Measurements from ENCODE around the gene MBL2. TPM values are rescaled to one million over a fixed set of nuclear protein-coding genes. Genes with fewer than 3 reads are reported as not detected.

The MBL2 gene
- polyA plus RNA-seq, 1 donor: 0.09 TPM

DNA sequence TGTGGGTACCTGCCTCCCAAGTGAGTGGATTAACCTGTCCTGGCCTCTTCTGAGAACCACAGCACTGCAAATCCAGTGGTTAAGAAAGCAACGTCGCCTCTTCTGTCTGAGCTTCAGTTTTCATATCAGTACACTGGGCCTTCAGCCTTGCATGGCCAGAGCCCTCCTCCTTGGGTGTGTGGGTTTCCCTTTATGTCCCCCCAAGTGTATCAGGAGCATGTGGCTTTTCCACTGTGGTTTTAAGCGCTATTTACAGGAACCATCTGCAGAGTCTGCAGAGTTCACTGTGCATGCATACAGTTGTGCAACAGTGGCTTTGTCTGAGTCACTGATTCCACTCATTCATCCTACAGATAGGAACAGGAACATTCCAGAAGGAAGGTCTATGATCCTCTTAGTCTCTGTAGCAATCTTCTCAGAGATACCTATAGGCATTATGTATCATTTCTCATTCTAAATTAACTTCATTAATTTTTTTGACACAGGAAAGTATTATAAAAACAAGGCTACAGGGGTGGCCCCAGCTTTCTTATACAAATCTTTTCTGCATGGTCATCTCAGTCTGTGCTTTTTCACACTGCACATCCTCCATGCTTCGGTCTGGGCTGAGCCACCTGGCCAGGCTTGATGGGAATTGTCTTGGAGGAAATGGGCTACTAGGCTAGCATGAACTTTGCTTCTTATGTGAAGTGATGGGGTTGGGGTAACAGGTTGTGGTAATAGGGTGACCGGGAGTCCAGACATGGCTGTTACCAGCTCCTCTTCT is 17.1 kb downstream of the MBL2 start:
- Histone ChIP-seq H3K27ac (ENCODE audit: low read length) (peak overlapping the region; percentile 15), H3K27me3 (ENCODE audit: control insufficient read depth, insufficient read depth, low read length) (no peaks in the 10 kb centered on the region), H3K4me3 (ENCODE audit: low read length) (no peak overlapping the region), H3K4me1 (ENCODE audit: control insufficient read depth, insufficient read depth, low read length) (peaks cover 3% of the 10 kb centered on the region), H3K9me3 (ENCODE audit: control insufficient read depth, low read depth, low read length) (no peaks in the 10 kb centered on the region), H3K36me3 (ENCODE audit: control insufficient read depth, insufficient read depth, low read length) (no peaks in the 10 kb centered on the region)
- no CpG with 5 or more reads among the region's 5 CpGs for WGBS (ENCODE audit: insufficient coverage, low lambda C conversion rate)
- DNase-seq: peak; percentile 58 to 70

DNA sequence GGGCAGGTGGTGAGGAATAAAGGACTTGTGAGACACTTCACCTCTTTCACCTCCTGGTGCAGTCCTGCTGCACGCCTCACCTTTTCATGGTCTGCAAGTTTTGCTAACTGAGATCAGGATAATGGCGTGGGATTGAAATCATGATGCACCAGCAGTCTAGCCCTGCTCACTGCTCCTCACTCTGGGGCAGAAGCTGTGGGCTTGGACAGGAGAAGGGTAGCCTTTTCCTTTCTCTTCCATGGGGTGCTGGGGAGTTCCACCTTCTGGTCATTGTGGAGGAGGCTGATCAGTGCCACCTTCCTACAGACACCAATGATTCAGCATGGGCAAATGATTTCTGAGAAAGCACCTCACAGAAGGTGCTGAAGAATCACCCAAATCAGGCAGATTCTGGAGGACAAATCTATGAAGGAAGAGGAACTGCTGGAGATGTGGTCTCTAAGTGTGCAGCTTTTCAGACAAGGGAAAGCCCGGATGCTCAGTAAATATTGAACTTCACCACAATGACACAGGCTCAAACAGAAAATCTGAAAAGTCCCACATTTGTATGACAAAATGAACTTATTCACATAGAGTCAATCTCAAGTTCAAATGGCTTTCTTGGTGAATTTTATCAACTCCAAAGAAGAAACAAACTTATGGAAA is 19.7 kb downstream of the MBL2 start:
- no CpG with 5 or more reads among the region's 3 CpGs for WGBS (ENCODE audit: insufficient coverage, low lambda C conversion rate)
- Histone ChIP-seq H3K27me3 (ENCODE audit: control insufficient read depth, insufficient read depth, low read length) (no peaks in the 10 kb centered on the region), H3K4me3 (ENCODE audit: low read length) (no peak overlapping the region), H3K9me3 (ENCODE audit: control insufficient read depth, low read depth, low read length) (no peaks in the 10 kb centered on the region), H3K36me3 (ENCODE audit: control insufficient read depth, insufficient read depth, low read length) (no peaks in the 10 kb centered on the region), H3K27ac (ENCODE audit: low read length) (no peak overlapping the region), H3K4me1 (ENCODE audit: control insufficient read depth, insufficient read depth, low read length) (peaks cover 3% of the 10 kb centered on the region)
- DNase-seq: no peak

DNA sequence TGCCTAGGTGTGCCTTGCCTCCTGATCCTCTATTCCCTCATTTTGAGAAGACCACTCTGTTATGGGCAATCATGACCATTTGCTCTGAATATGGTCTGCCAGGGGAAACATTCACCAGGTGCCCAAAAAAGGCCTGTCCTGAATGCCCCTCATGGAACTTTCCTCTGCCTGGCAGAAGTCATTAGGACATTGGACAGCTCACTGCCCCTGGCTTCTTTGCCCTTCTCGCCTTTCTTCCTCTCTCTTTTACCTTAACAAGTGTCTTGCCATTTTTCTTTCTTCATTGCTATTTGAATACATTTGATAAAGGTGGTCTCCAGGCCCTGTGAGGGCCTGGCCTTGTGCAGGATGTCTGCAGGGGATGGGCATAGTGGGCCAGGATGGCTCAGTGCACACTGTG is 20.3 kb downstream of the MBL2 start:
- no peaks in the 10 kb centered on the region for H3K27me3 ChIP-seq (ENCODE audit: control insufficient read depth, insufficient read depth, low read length)
- no peaks in the 10 kb centered on the region for H3K36me3 ChIP-seq (ENCODE audit: control insufficient read depth, insufficient read depth, low read length)
- no peak for DNase-seq
- peaks cover 3% of the 10 kb centered on the region for H3K4me1 ChIP-seq (ENCODE audit: control insufficient read depth, insufficient read depth, low read length)
- no peak overlapping the region for H3K27ac ChIP-seq (ENCODE audit: low read length)
- WGBS (ENCODE audit: insufficient coverage, low lambda C conversion rate): 100% methylated on average over 1 of the region's 1 CpG
- H3K9me3 ChIP-seq (ENCODE audit: control insufficient read depth, low read depth, low read length): no peaks in the 10 kb centered on the region
- H3K4me3 ChIP-seq (ENCODE audit: low read length): no peak overlapping the region

DNA sequence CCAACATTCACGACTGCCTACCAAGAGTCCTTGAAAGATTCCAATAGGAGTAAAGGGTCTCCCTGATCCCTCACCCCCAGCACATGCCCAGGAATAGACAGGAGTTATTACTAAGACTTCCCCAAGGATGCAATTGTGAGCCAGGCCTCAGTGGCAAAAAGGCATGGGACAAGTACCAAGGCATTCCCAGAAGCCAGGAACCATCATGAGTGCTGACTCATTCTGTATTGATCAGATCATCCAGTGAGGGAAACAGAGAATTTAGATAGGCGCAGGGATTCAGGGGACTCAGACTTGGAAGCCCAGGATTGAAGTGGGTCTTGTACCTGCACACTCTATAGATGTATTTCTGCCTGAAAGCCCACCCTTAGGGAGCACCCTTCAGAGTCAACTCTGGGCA is 21.2 kb downstream of the MBL2 start:
- no peaks in the 10 kb centered on the region for H3K9me3 ChIP-seq (ENCODE audit: control insufficient read depth, low read depth, low read length)
- no peaks in the 10 kb centered on the region for H3K36me3 ChIP-seq (ENCODE audit: control insufficient read depth, insufficient read depth, low read length)
- WGBS (ENCODE audit: insufficient coverage, low lambda C conversion rate): no CpG with 5 or more reads among the region's 2 CpGs
- no peak for DNase-seq
- H3K4me3 ChIP-seq (ENCODE audit: low read length): no peak overlapping the region
- H3K27me3 ChIP-seq (ENCODE audit: control insufficient read depth, insufficient read depth, low read length): no peaks in the 10 kb centered on the region
- H3K4me1 ChIP-seq (ENCODE audit: control insufficient read depth, insufficient read depth, low read length): peaks cover 3% of the 10 kb centered on the region
- H3K27ac ChIP-seq (ENCODE audit: low read length): no peak overlapping the region

DNA sequence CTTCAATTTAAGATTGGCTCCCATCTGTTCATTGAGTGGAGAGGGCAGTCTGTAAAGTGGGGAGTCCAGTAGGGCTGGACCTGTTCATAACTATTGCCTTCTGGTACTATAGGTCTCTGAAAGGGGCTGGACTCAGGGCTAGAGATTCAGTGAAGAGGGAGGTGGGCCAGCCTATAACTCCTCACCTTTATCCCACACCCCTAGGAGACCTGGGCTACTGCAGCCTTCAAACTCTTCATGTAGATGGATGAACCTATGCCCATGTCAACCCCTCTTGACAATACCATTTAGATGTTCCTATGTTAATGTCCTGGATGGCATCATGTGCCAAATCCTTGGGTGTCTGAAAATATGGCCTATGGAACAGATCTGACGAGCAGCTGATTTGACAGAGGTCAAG is 22.0 kb downstream of the MBL2 start:
- no CpG with 5 or more reads among the region's 1 CpG for WGBS (ENCODE audit: insufficient coverage, low lambda C conversion rate)

DNA sequence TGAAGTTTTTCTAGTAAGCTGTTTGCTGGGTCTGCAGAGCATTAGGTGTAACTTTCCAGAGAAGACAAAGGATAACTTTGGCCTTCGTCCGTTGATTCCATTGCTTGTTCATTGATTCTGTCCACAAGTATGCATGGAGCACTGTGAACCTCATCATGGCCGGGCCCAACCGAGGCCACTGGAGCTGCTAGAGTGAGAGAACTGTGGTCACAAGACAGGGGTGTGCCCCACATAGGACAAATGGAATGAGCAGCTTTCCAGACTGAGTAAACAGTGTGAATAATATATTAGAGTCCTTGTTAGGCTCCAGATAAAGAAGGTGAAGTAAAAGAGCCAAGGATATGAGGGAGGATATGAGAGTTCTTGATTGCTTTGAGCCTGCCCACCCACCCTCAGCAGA is 24.9 kb downstream of the MBL2 start:
- peak in 1 of 2 donors; percentile 15 for DNase-seq
- no peaks in the 10 kb centered on the region for H3K36me3 ChIP-seq (ENCODE audit: control insufficient read depth, insufficient read depth, low read length)
- no peak overlapping the region for H3K4me3 ChIP-seq (ENCODE audit: low read length)
- H3K27ac ChIP-seq (ENCODE audit: low read length): no peak overlapping the region
- H3K27me3 ChIP-seq (ENCODE audit: control insufficient read depth, insufficient read depth, low read length): no peaks in the 10 kb centered on the region
- H3K9me3 ChIP-seq (ENCODE audit: control insufficient read depth, low read depth, low read length): no peaks in the 10 kb centered on the region
- H3K4me1 ChIP-seq (ENCODE audit: control insufficient read depth, insufficient read depth, low read length): no peaks in the 10 kb centered on the region
- WGBS (ENCODE audit: insufficient coverage, low lambda C conversion rate): no CpG with 5 or more reads among the region's 4 CpGs

More for the DNA sequence above, 22.0 kb downstream of the MBL2 start:
- H3K4me3 ChIP-seq (ENCODE audit: low read length): no peak overlapping the region
- no peaks in the 10 kb centered on the region for H3K27me3 ChIP-seq (ENCODE audit: control insufficient read depth, insufficient read depth, low read length)
- no peak for DNase-seq
- H3K27ac ChIP-seq (ENCODE audit: low read length): no peak overlapping the region
- no peaks in the 10 kb centered on the region for H3K4me1 ChIP-seq (ENCODE audit: control insufficient read depth, insufficient read depth, low read length)
- H3K9me3 ChIP-seq (ENCODE audit: control insufficient read depth, low read depth, low read length): no peaks in the 10 kb centered on the region
- no peaks in the 10 kb centered on the region for H3K36me3 ChIP-seq (ENCODE audit: control insufficient read depth, insufficient read depth, low read length)

DNA sequence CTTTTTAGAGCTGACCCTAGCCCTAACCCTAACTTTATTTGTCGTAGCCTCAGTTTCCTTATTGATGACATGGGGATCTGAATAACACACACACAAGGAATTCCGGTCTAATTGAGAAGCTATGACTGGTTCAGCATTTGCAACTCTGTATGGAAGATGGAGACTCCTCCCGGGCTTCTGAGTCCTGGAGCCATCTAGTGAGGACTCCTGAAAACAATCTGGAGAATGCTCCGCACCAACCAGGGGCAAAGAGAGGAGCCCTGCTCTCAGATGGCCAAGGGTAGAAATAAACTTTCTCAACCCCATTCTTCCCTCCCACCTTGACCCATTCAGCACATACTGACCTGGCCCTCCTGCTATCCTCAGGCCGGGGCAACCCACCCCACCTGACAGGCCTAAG is 26.4 kb downstream of the MBL2 start:
- no peaks in the 10 kb centered on the region for H3K36me3 ChIP-seq (ENCODE audit: control insufficient read depth, insufficient read depth, low read length)
- H3K27ac ChIP-seq (ENCODE audit: low read length): no peak overlapping the region
- no peak overlapping the region for H3K4me3 ChIP-seq (ENCODE audit: low read length)
- H3K4me1 ChIP-seq (ENCODE audit: control insufficient read depth, insufficient read depth, low read length): no peaks in the 10 kb centered on the region
- H3K27me3 ChIP-seq (ENCODE audit: control insufficient read depth, insufficient read depth, low read length): no peaks in the 10 kb centered on the region
- no peak for DNase-seq
- 20% methylated on average over 1 of the region's 5 CpGs for WGBS (ENCODE audit: insufficient coverage, low lambda C conversion rate)
- no peaks in the 10 kb centered on the region for H3K9me3 ChIP-seq (ENCODE audit: control insufficient read depth, low read depth, low read length)

DNA sequence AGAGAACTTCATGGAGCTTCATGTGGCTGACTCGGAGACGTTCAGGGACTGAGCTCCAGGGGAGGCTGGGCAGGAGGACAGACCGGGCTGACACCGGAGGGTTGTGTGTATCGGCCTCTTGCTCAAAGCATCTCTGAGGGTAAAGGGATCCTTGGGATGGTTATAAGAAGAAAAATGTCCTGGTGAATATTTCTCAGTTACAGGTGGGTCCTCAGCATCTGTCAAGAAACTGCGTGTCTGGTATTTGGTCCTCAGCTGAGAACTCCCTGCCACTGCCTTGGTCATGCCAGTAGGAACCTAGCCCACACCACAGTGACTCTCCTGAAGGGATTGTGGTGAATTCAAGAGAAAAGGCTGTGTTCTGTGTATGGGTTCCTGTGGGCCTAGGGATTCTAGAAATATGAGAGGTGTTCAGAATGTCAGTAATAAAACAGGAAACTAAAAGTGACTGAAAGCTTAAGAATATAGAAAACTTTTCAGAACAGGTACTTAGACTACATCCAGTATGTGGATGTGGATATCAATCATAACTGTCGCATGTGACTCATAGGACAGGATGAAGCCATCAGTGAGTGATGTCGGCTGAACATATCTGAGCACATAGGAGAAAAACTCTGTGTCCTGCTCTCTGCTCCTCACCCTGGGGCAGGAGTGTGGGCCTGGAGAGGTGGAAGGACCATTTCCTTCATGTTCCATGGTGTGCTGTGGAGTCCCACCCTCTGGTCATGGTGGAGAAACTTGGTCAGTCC is 28.4 kb downstream of the MBL2 start:
- no peaks in the 10 kb centered on the region for H3K4me1 ChIP-seq (ENCODE audit: control insufficient read depth, insufficient read depth, low read length)
- no peak for DNase-seq
- no CpG with 5 or more reads among the region's 8 CpGs for WGBS (ENCODE audit: insufficient coverage, low lambda C conversion rate)
- H3K9me3 ChIP-seq (ENCODE audit: control insufficient read depth, low read depth, low read length): no peaks in the 10 kb centered on the region
- no peaks in the 10 kb centered on the region for H3K27me3 ChIP-seq (ENCODE audit: control insufficient read depth, insufficient read depth, low read length)
- H3K27ac ChIP-seq (ENCODE audit: low read length): no peak overlapping the region
- H3K36me3 ChIP-seq (ENCODE audit: control insufficient read depth, insufficient read depth, low read length): no peaks in the 10 kb centered on the region
- no peak overlapping the region for H3K4me3 ChIP-seq (ENCODE audit: low read length)

DNA sequence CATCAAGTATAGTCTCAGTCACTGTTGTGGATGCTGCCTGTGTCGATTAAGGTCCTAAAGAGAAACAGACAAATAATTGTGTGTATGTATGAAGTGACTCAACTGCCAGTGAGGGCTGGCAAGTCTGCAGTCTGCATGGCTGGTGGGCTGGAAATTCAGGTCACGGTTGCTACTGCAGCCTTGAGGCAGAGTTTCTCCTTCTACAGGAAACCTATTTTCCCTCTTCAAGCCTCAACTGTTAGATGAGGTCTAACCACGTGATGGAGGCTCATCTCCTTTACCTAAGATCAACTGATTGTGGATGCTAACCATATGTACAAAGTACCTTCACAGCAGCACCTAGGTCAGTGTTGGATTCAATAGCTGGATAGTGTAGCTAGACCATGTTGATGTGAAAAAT is 29.9 kb downstream of the MBL2 start:
- Histone ChIP-seq H3K4me3 (ENCODE audit: low read length) (no peak overlapping the region), H3K9me3 (ENCODE audit: control insufficient read depth, low read depth, low read length) (no peaks in the 10 kb centered on the region), H3K36me3 (ENCODE audit: control insufficient read depth, insufficient read depth, low read length) (no peaks in the 10 kb centered on the region), H3K4me1 (ENCODE audit: control insufficient read depth, insufficient read depth, low read length) (no peaks in the 10 kb centered on the region), H3K27ac (ENCODE audit: low read length) (no peak overlapping the region), H3K27me3 (ENCODE audit: control insufficient read depth, insufficient read depth, low read length) (no peaks in the 10 kb centered on the region)
- no CpG with 5 or more reads among the region's 3 CpGs for WGBS (ENCODE audit: insufficient coverage, low lambda C conversion rate)
- DNase-seq: no peak

DNA sequence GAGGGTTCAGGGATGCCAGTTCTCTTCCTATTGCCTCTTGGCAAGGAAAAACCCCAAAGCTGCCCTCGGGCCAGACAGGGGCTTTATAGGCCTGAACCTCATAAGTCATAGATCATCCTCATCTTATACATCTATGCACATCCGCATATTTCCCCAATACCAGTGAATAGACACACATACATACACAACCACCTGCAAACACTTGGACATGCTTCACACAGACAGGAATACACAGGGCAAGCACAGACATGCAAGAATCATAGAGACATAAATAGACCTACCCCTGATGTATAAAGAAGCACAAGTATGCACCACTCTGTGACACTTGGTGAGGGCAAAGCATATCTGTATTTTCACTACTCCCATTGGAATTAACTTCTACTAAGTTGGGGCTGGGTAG is 30.7 kb downstream of the MBL2 start:
- Histone ChIP-seq H3K36me3 (ENCODE audit: control insufficient read depth, insufficient read depth, low read length) (no peaks in the 10 kb centered on the region), H3K4me3 (ENCODE audit: low read length) (no peak overlapping the region), H3K27me3 (ENCODE audit: control insufficient read depth, insufficient read depth, low read length) (no peaks in the 10 kb centered on the region), H3K9me3 (ENCODE audit: control insufficient read depth, low read depth, low read length) (no peaks in the 10 kb centered on the region), H3K27ac (ENCODE audit: low read length) (no peak overlapping the region), H3K4me1 (ENCODE audit: control insufficient read depth, insufficient read depth, low read length) (no peaks in the 10 kb centered on the region)
- no peak for DNase-seq
- no CpG with 5 or more reads among the region's 2 CpGs for WGBS (ENCODE audit: insufficient coverage, low lambda C conversion rate)

Measured in large intestine (tissue), 3 donors.